Gastroesophageal sphincter (tissue), 3 donors: ENCODE data around the gene ACADSB.

Experiments
- CTCF ChIP-seq, 4 experiments: fragments of 200-600 bp in 2 of 4; fragments of 450-650 bp in 2 of 4; sonication (generic) in 1 of 4; IDR thresholded peaks; one replicate each; pipeline ENCODE4 v1.5.1; 2017 to 2019; ENCODE audit warnings: antibody characterized with exemption in 4 of 4, mild to moderate bottlenecking in 2 of 4, moderate library complexity in 2 of 4
- EP300 ChIP-seq: sonication (generic); formaldehyde crosslinking; IDR thresholded peaks from one replicate; pipeline ENCODE4 v1.6.1; 2017; ENCODE audit warnings: antibody characterized with exemption, mild to moderate bottlenecking
- POLR2A ChIP-seq, 2 donors: fragments of 450-650 bp; IDR thresholded peaks; one replicate each; pipeline ENCODE4 v1.6.1; 2017; ENCODE audit warnings: antibody characterized with exemption in 2 of 2, mild to moderate bottlenecking in 2 of 2, moderate library complexity in 1 of 2
- POLR2AphosphoS5 ChIP-seq: sonication (generic); formaldehyde crosslinking; IDR thresholded peaks from one replicate; pipeline ENCODE4 v1.6.1; 2017; ENCODE audit warnings: antibody characterized with exemption

DNA sequence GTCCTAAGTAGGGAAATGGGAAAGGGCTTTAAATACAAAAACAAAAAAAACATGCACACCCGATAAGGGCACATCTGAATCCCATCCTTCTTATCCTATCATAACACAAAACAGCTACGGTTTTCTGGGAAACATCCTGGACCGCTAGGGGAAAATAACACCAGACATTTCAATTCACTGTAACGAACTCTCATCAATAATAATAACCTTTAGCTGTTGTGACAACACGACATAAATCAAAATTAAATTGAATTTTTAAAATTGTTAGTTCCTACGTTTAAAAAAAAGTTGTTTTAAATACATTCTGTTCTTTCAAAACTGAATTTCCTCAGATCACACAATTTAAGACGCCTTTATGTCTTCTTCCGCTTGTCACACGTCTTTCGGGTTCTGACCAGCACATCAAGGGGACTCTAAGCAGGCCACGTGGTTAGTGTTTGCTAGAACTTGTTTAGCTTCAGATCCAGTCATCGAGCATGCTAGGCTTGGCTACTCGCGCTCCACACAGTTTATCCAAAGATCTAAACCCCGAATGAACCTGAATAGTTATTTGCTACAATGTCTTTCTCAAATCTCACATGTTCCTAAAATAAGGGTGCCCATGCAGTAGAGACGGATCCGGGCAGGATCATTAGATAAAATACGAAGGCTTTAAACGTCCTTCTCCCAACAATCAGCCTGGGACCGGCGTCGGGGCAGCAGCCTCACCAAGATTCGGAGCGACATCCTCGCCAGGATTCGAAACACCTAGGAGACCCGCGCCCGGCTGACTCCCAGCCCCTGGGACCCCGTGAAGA is 1.1 kb upstream of the ACADSB start:
- no peak for TF ChIP-seq CTCF (IDR thresholded peaks at IDR 0.05)
- TF ChIP-seq POLR2AphosphoS5, result no peak
- TF ChIP-seq EP300, result no peak
- TF ChIP-seq POLR2A (IDR thresholded peaks at IDR 0.05), result no peak
